Measurements from ENCODE around the gene SOHLH1.

DNA sequence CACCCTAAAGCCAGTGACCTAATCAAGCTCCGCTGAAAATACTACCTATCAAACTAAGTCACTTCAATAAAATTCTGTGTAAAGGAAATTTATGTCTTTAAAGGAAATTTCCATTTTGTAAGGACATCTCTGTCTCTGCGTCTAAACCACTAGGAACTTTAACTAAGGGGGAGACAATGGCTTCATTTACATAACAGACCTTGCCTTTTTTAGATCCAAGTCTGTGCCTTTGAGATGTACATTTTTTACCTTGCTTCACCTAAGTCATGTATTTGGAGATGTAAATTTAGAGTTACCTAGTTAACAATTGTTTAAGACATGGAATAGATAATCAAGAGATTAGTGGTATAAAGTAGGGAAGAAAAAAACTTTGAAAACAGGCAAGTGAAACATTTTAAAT lies 49.8 kb downstream of the SOHLH1 start:
- no peak for TF ChIP-seq POLR2AphosphoS5 (IDR thresholded peaks at IDR 0.05)
- TF ChIP-seq, protein P1, sequence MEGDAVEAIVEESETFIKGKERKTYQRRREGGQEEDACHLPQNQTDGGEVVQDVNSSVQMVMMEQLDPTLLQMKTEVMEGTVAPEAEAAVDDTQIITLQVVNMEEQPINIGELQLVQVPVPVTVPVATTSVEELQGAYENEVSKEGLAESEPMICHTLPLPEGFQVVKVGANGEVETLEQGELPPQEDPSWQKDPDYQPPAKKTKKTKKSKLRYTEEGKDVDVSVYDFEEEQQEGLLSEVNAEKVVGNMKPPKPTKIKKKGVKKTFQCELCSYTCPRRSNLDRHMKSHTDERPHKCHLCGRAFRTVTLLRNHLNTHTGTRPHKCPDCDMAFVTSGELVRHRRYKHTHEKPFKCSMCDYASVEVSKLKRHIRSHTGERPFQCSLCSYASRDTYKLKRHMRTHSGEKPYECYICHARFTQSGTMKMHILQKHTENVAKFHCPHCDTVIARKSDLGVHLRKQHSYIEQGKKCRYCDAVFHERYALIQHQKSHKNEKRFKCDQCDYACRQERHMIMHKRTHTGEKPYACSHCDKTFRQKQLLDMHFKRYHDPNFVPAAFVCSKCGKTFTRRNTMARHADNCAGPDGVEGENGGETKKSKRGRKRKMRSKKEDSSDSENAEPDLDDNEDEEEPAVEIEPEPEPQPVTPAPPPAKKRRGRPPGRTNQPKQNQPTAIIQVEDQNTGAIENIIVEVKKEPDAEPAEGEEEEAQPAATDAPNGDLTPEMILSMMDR (IDR thresholded peaks at IDR 0.05): no peak
